CD1c-positive myeloid dendritic cell (primary cell): ENCODE measurements around the gene CEP131.

Experiments
- DNase-seq: peaks from one replicate; pipeline ENCODE4 v3.0.0-alpha.2; 2016; ENCODE audit errors: extremely low spot score

CEP131 gene

GRCh38 chr17:81223762-81224130 lies 981 bp upstream of the CEP131 start:
- peak; percentile 76 for DNase-seq

GRCh38 chr17:81222620-81222905 lies 202 bp downstream of the CEP131 start:
- no peak for DNase-seq

GRCh38 chr17:81221842-81222619 lies 734 bp downstream of the CEP131 start:
- DNase-seq: no peak

- no peak for DNase-seq
These were observed 1.4 kb downstream of the CEP131 start for GRCh38 chr17:81221371-81221841.

- DNase-seq: no peak
These were observed 3.1 kb downstream of the CEP131 start for GRCh38 chr17:81219476-81220180.

GRCh38 chr17:81218991-81219390 lies 3.8 kb downstream of the CEP131 start:
- no peak for DNase-seq

- no peak for DNase-seq
These were observed 4.3 kb downstream of the CEP131 start for GRCh38 chr17:81218459-81218858.

- no peak for DNase-seq
These were observed 5.3 kb downstream of the CEP131 start for GRCh38 chr17:81217491-81217890.

- DNase-seq: no peak
These were observed 8.8 kb downstream of the CEP131 start for GRCh38 chr17:81213978-81214377.

- no peak for DNase-seq
These were observed 10.4 kb downstream of the CEP131 start for GRCh38 chr17:81212365-81212764.

GRCh38 chr17:81210868-81211267 lies 11.9 kb downstream of the CEP131 start:
- DNase-seq: peak; percentile 38

GRCh38 chr17:81210466-81210865 lies 12.3 kb downstream of the CEP131 start:
- DNase-seq: no peak

- DNase-seq: no peak
These were observed 13.6 kb downstream of the CEP131 start for GRCh38 chr17:81209141-81209540.

- no peak for DNase-seq
These were observed 14.1 kb downstream of the CEP131 start for GRCh38 chr17:81208651-81209050.

- DNase-seq: no peak
These were observed 14.9 kb downstream of the CEP131 start for GRCh38 chr17:81207610-81208581.

- DNase-seq: no peak
These were observed 16.1 kb downstream of the CEP131 start for GRCh38 chr17:81206657-81207056.

GRCh38 chr17:81206166-81206565 lies 16.6 kb downstream of the CEP131 start:
- DNase-seq: no peak

GRCh38 chr17:81204578-81204977 lies 18.2 kb downstream of the CEP131 start:
- no peak for DNase-seq

- DNase-seq: no peak
These were observed 19.6 kb downstream of the CEP131 start for GRCh38 chr17:81203136-81203535.

GRCh38 chr17:81202318-81202717 lies 20.4 kb downstream of the CEP131 start:
- DNase-seq: no peak

GRCh38 chr17:81200695-81201580 lies 21.8 kb downstream of the CEP131 start:
- peak; percentile 82 for DNase-seq
